Uterus (tissue), 4 donors: ENCODE results near the gene POLA1. TPM values are rescaled to one million over a fixed set of nuclear protein-coding genes. Genes with fewer than 3 reads are reported as not detected.

Experiments used
- DNase-seq, 2 donors: peaks; one replicate each; pipeline ENCODE4 v3.0.0-alpha.2; 2019 to 2020
- H3K27ac ChIP-seq, 2 donors: fragments of 200-600 bp; sonication (generic); 1 replicate in 1 of 2; 2 replicates in 1 of 2; pipeline ENCODE4 v1.5.1; 2016 to 2018
- H3K27me3 ChIP-seq, 2 donors: fragments of 200-600 bp; sonication (generic); one replicate each; pipeline ENCODE4 v1.5.1; 2018 to 2019; ENCODE audit warnings: control low read depth in 1 of 2
- H3K36me3 ChIP-seq, 2 donors: fragments of 200-600 bp; sonication (generic); one replicate each; pipeline ENCODE4 v1.5.1; 2019; ENCODE audit warnings: control low read depth in 1 of 2
- H3K4me1 ChIP-seq, 2 donors: fragments of 200-600 bp; sonication (generic); one replicate each; pipeline ENCODE4 v1.5.1; 2018 to 2019; ENCODE audit warnings: control low read depth in 1 of 2
- H3K4me3 ChIP-seq, 2 donors: fragments of 200-600 bp; sonication (generic); 1 replicate in 1 of 2; 2 replicates in 1 of 2; pipeline ENCODE4 v1.5.1; 2018 to 2019; ENCODE audit warnings: mild to moderate bottlenecking in 1 of 2
- H3K9me3 ChIP-seq, 2 donors: fragments of 200-600 bp; sonication (generic); one replicate each; pipeline ENCODE4 v1.5.1; 2019; ENCODE audit warnings: control low read depth in 1 of 2
- CTCF ChIP-seq, 4 experiments: fragments of 200-600 bp in 2 of 4; fragments of 450-650 bp in 2 of 4; sonication (generic) in 2 of 4; IDR thresholded peaks; one replicate each; pipeline ENCODE4 v1.5.1; 2016 to 2019; ENCODE audit warnings: antibody characterized with exemption in 4 of 4, mild to moderate bottlenecking in 2 of 4, moderate library complexity in 1 of 4
- POLR2A ChIP-seq, 2 donors: fragments of 450-650 bp; IDR thresholded peaks; one replicate each; pipeline ENCODE4 v1.6.1; 2016; ENCODE audit warnings: antibody characterized with exemption in 2 of 2, mild to moderate bottlenecking in 1 of 2, moderate library complexity in 1 of 2
- intact Hi-C: fragments of 100-400 bp; cut with DNase I; formaldehyde crosslinking; loops from one replicate; pipeline ENCODE4 v1.15.1; 2023; ENCODE audit warnings: low total_unique reads
- total RNA-seq, 4 donors: library from RNA; depleted of rRNA in 3 of 4; stranded (reverse); fragments of >200 nt in 3 of 4; gene quantifications; one replicate each; pipeline versions ENCODE4 v1.1.0 to v1.2.4, GENCODE V29; 2014 to 2023
- donor health status: DM: yes; HTN: yes; CAD: no.

POLA1 gene
- total RNA-seq, 4 donors from 2014 or later, result 11.8 to 78.2 (median 26.3) TPM

GRCh38 chrX:24877854-24878650, 184.3 kb downstream of the POLA1 start:
- Histone ChIP-seq H3K36me3 (no peaks in the 10 kb centered on the region), H3K4me3 (no peak overlapping the region), H3K27ac (no peak overlapping the region), H3K9me3 (no peaks in the 10 kb centered on the region), H3K4me1 (no peaks in the 10 kb centered on the region), H3K27me3 (peaks cover 0 to 4% of the 10 kb centered on the region in 2 donors)
- intact Hi-C loops, result no loop called here
- DNase-seq, result no peak
- no peak for TF ChIP-seq POLR2A (IDR thresholded peaks at IDR 0.05)
- no peak for TF ChIP-seq CTCF (IDR thresholded peaks at IDR 0.05)

- no peak for DNase-seq
- intact Hi-C loops, result no loop called here
- Histone ChIP-seq H3K9me3 (no peaks in the 10 kb centered on the region), H3K4me1 (no peaks in the 10 kb centered on the region), H3K36me3 (no peaks in the 10 kb centered on the region), H3K27ac (no peak overlapping the region), H3K4me3 (no peak overlapping the region), H3K27me3 (no peaks in the 10 kb centered on the region)
- no peak for TF ChIP-seq CTCF (IDR thresholded peaks at IDR 0.05)
- no peak for TF ChIP-seq POLR2A (IDR thresholded peaks at IDR 0.05)
Observed at GRCh38 chrX:24879679-24880078, 186.0 kb downstream of the POLA1 start.

DNA sequence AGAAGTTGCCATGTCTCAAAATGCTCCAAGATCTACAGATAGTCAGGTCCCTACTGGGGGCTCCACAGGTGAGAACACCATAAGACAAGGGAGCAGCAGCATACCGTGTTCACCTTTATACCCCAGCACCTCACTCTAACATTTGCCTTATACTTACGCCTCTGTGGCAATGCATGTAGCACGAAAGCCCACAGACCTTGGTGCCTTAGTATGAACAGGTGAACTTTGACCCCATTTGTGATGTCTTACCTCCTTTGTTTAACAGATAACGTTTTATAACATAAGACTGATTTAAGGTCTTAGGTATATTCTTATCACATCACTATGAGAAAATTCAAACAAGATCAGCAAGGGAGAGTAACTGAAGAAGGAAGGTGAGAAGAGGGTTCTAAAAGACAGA, 193.2 kb downstream of the POLA1 start:
- no peaks in the 10 kb centered on the region for H3K36me3 ChIP-seq
- H3K27me3 ChIP-seq, result no peaks in the 10 kb centered on the region
- intact Hi-C loops, result no loop called here
- TF ChIP-seq POLR2A (IDR thresholded peaks at IDR 0.05), result no peak
- no peak for TF ChIP-seq CTCF (IDR thresholded peaks at IDR 0.05)
- no peak for DNase-seq
- H3K9me3 ChIP-seq, result no peaks in the 10 kb centered on the region
- H3K27ac ChIP-seq, result no peak overlapping the region
- H3K4me1 ChIP-seq, result no peaks in the 10 kb centered on the region
- no peak overlapping the region for H3K4me3 ChIP-seq

- Histone ChIP-seq H3K27me3 (no peaks in the 10 kb centered on the region), H3K36me3 (no peaks in the 10 kb centered on the region), H3K4me1 (no peaks in the 10 kb centered on the region), H3K4me3 (no peak overlapping the region), H3K9me3 (no peaks in the 10 kb centered on the region), H3K27ac (no peak overlapping the region)
- intact Hi-C loops, result no loop called here
- no peak for DNase-seq
- TF ChIP-seq POLR2A (IDR thresholded peaks at IDR 0.05) (no peak), CTCF (IDR thresholded peaks at IDR 0.05) (no peak)
Observed at GRCh38 chrX:24890677-24891076, 197.0 kb downstream of the POLA1 start.

GRCh38 chrX:24899391-24899790, 205.7 kb downstream of the POLA1 start:
- Histone ChIP-seq H3K36me3 (no peaks in the 10 kb centered on the region), H3K27ac (no peak overlapping the region), H3K9me3 (no peaks in the 10 kb centered on the region), H3K4me3 (no peak overlapping the region), H3K4me1 (no peaks in the 10 kb centered on the region), H3K27me3 (no peaks in the 10 kb centered on the region)
- DNase-seq, result no peak
- no peak for TF ChIP-seq POLR2A (IDR thresholded peaks at IDR 0.05)
- TF ChIP-seq CTCF (IDR thresholded peaks at IDR 0.05), result no peak
- intact Hi-C loops, result no loop called here
